Body of pancreas (tissue), 4 donors: ENCODE measurements around the gene DHX16. TPM values are rescaled to one million over a fixed set of nuclear protein-coding genes. Genes with fewer than 3 reads are reported as not detected.

ENCODE experiments used
- ATAC-seq: fragments of 150-250 bp; one replicate; pipeline ENCODE4 v1.9.1; 2016
- DNase-seq, 4 donors: peaks; one replicate each; pipeline ENCODE4 v3.0.0-alpha.2; 2019
- H3K27ac ChIP-seq, 4 donors: fragments of 200-600 bp; sonication (generic); 1 replicate in 3 of 4; 2 replicates in 1 of 4; pipeline versions ENCODE4 v1.5.1 to v1.6.1; 2016 to 2019; ENCODE audit warnings: mild to moderate bottlenecking in 1 of 4, mixed read lengths in 1 of 4, moderate library complexity in 1 of 4
- H3K27me3 ChIP-seq, 2 donors: fragments of 200-600 bp; sonication (generic); one replicate each; pipeline ENCODE4 v1.6.0; 2016; ENCODE audit warnings: mild to moderate bottlenecking in 1 of 2
- H3K36me3 ChIP-seq, 2 donors: fragments of 200-600 bp; sonication (generic); replicated peaks in 1 of 2; 2 replicates each; pipeline ENCODE4 v1.5.1; 2016; ENCODE audit warnings: low read depth in 2 of 2; ENCODE audit not compliant: insufficient read depth in 1 of 2
- H3K4me1 ChIP-seq: fragments of 200-600 bp; sonication (generic); one replicate; pipeline ENCODE4 v1.6.0; 2016
- H3K4me3 ChIP-seq, 2 donors: fragments of 200-600 bp; sonication (generic); 1 replicate in 1 of 2; 2 replicates in 1 of 2; pipeline ENCODE4 v1.5.1; 2016 to 2019
- H3K9me3 ChIP-seq, 3 donors: fragments of 200-600 bp; sonication (generic); 1 replicate in 2 of 3; 2 replicates in 1 of 3; pipeline ENCODE4 v1.5.1; 2016
- POLR2A ChIP-seq, 3 donors: fragments of 450-650 bp; IDR thresholded peaks; one replicate each; pipeline ENCODE4 v1.6.1; 2016; ENCODE audit warnings: antibody characterized with exemption in 3 of 3, mild to moderate bottlenecking in 2 of 3
- WGBS, 2 donors: methylation state at CpG; one replicate each; pipeline ENCODE4 v1.1.5; 2017; 5-methylcytosine and 5-hydroxymethylcytosine counted together
- intact Hi-C: fragments of 100-400 bp; cut with DNase I; formaldehyde crosslinking; loops from one replicate; pipeline ENCODE4 v1.15.1; 2023
- total RNA-seq, 2 donors: library from RNA; depleted of rRNA; stranded (reverse); fragments of >200 nt; gene quantifications; one replicate each; pipeline ENCODE4 v1.1.0, GENCODE V29; 2016
- TF ChIP-seq, protein P1 (sequence below), 7 experiments: fragments of 450-650 bp in 4 of 7; fragments of 200-600 bp in 3 of 7; sonication (generic) in 3 of 7; IDR thresholded peaks; one replicate each; pipeline ENCODE4 v1.5.1; 2016 to 2019; ENCODE audit warnings: antibody characterized with exemption in 7 of 7

The DHX16 gene
- total RNA-seq, 2 donors from 2014 or later = 12.2 to 24.4 TPM

DNA sequence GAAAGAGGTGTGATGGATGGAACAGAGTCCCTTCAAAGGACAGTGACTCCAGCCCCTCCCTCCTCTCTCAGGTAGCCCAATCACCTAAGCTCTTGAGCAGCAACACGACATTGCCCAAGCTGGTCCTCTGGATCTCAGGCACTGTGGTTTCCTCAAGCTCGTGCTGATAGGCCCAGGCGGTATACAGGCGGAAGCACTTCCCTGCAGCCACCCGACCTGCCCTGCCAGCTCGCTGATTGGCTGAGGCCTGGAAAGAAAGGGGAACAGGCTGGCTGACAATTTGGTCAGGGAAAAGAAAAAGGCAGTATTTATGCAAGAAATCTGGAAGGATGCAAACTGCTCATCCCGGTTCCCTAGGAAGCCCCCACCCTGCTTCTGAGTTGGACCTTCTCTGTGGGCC is 16.3 kb downstream of the DHX16 start:
- WGBS, 2 donors = 64 to 80% methylated on average over 6 to 7 of the region's 7 CpGs
- DNase-seq = peak in 1 of 4 donors; percentile 21
- no peak for ATAC-seq
- Histone ChIP-seq H3K36me3 (peaks cover 6 to 54% of the 10 kb centered on the region in 2 donors), H3K4me1 (no peaks in the 10 kb centered on the region), H3K27ac (no peak overlapping the region), H3K27me3 (no peaks in the 10 kb centered on the region), H3K4me3 (no peak overlapping the region), H3K9me3 (no peaks in the 10 kb centered on the region)
- intact Hi-C loops = no loop called here
- TF ChIP-seq POLR2A (IDR thresholded peaks at IDR 0.05) = no peak
- TF ChIP-seq, protein P1, sequence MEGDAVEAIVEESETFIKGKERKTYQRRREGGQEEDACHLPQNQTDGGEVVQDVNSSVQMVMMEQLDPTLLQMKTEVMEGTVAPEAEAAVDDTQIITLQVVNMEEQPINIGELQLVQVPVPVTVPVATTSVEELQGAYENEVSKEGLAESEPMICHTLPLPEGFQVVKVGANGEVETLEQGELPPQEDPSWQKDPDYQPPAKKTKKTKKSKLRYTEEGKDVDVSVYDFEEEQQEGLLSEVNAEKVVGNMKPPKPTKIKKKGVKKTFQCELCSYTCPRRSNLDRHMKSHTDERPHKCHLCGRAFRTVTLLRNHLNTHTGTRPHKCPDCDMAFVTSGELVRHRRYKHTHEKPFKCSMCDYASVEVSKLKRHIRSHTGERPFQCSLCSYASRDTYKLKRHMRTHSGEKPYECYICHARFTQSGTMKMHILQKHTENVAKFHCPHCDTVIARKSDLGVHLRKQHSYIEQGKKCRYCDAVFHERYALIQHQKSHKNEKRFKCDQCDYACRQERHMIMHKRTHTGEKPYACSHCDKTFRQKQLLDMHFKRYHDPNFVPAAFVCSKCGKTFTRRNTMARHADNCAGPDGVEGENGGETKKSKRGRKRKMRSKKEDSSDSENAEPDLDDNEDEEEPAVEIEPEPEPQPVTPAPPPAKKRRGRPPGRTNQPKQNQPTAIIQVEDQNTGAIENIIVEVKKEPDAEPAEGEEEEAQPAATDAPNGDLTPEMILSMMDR (IDR thresholded peaks at IDR 0.05) = no peak

DNA sequence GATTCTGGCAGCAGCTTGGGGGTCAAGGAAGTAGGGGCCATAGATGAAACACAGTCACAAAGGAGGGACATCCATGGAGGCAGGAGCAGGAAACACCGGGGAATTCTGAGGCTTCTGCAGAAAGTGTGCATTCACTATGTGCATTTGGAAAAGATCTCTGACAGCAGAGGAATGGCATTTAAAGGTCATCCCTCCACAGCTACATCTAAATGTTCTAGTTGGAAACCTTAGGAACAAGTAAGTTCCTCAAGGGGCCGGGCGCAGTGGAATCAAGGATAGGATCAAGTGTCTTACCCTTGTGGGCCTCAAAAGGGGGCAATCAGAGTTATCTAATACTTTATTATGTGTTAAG is 17.1 kb downstream of the DHX16 start:
- ATAC-seq = no peak
- Histone ChIP-seq H3K27ac (no peak overlapping the region), H3K4me3 (no peak overlapping the region), H3K27me3 (no peaks in the 10 kb centered on the region), H3K36me3 (peaks cover 6 to 53% of the 10 kb centered on the region in 2 donors), H3K4me1 (no peaks in the 10 kb centered on the region), H3K9me3 (no peaks in the 10 kb centered on the region)
- intact Hi-C loops = no loop called here
- WGBS, 2 donors = 88 to 94% methylated on average over 3 of the region's 3 CpGs
- no peak for DNase-seq
- no peak for TF ChIP-seq POLR2A (IDR thresholded peaks at IDR 0.05)
- TF ChIP-seq, protein P1 (IDR thresholded peaks at IDR 0.05) = no peak

DNA sequence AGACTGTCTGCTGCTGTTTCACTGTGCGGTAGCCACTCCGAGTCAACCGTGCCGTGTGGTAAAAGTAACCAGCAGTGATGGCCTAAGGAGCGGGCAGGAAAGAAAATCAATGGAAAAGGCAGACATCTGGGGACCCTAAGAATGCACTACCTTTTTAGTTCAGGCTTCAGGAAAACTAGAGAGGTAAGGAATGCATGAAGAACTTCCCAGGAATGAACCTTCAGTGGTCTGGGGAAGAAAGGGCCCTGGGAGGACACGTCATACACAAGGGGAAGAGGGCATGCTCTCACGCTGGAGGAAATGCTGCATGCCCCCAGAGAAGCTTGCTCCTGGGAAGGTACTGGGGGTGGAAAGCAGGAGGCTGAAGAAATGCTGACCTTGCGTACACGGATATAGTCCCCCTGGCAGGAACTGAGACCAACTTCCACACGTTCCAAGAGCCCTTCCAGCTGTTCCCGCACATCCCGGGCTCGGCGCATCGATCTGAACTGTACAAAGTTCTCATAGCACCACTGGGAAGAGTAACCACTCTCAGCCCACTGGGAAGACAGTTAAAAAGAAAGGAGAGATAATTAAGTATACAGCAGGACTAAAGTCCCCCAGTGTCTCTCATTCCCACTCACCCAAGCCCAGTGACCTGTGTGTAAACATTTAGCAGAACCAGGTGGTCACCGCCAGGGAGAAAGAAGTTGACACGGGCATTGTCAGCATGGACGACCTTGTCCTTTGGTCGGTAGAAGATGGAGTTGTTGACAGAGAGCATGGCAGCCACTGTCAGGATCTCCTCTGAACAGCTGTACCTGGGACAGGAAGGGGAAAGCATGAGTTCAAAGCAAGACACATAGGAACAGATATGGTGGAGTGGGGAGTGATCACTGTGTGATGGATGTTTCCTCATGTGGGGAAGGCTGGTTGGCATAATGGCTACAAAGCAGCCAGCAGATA is 17.7 kb downstream of the DHX16 start:
- no peak for DNase-seq

DNA sequence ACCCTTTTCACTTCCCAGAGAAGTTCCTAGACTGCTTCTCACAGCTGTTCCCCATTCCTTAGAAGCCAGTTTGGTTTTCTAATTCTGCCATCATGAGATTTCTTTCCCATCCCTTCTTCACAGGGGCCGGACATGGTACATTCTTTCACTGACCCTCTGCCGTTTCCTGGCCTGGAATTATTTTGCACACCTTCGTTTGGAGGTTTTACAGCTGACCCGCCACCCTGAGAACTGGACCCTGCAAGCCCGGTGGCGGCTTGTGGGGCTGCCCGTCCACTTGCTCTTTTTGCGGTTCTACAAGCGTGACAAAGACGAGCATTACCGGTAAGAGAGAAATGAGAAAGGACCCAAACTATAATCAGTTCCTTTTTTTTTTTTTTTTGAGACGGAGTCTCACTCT is 21.7 kb downstream of the DHX16 start:
- intact Hi-C loops = no loop called here
- Histone ChIP-seq H3K36me3 (peaks cover 6 to 28% of the 10 kb centered on the region in 2 donors), H3K27ac (no peak overlapping the region), H3K4me1 (peaks cover 16% of the 10 kb centered on the region), H3K4me3 (no peak overlapping the region), H3K9me3 (no peaks in the 10 kb centered on the region), H3K27me3 (no peaks in the 10 kb centered on the region)
- TF ChIP-seq, protein P1 (IDR thresholded peaks at IDR 0.05) = no peak
- no peak for TF ChIP-seq POLR2A (IDR thresholded peaks at IDR 0.05)
- ATAC-seq (no peak), DNase-seq (no peak)
- WGBS, 2 donors = 87 to 88% methylated on average over 12 of the region's 12 CpGs

More for the DNA sequence above, 17.7 kb downstream of the DHX16 start:
- 83 to 87% methylated on average over 17 to 19 of the region's 19 CpGs for WGBS, 2 donors
- H3K9me3 ChIP-seq = no peaks in the 10 kb centered on the region
- no peaks in the 10 kb centered on the region for H3K27me3 ChIP-seq
- no peak overlapping the region for H3K27ac ChIP-seq
- intact Hi-C loops = no loop called here
- no peaks in the 10 kb centered on the region for H3K4me1 ChIP-seq
- no peak overlapping the region for H3K4me3 ChIP-seq
- peaks cover 6 to 53% of the 10 kb centered on the region in 2 donors for H3K36me3 ChIP-seq
- TF ChIP-seq, protein P1 (IDR thresholded peaks at IDR 0.05) = no peak
- no peak for ATAC-seq
